ENCODE data around the gene MESP1.

Gene MESP1

DNA sequence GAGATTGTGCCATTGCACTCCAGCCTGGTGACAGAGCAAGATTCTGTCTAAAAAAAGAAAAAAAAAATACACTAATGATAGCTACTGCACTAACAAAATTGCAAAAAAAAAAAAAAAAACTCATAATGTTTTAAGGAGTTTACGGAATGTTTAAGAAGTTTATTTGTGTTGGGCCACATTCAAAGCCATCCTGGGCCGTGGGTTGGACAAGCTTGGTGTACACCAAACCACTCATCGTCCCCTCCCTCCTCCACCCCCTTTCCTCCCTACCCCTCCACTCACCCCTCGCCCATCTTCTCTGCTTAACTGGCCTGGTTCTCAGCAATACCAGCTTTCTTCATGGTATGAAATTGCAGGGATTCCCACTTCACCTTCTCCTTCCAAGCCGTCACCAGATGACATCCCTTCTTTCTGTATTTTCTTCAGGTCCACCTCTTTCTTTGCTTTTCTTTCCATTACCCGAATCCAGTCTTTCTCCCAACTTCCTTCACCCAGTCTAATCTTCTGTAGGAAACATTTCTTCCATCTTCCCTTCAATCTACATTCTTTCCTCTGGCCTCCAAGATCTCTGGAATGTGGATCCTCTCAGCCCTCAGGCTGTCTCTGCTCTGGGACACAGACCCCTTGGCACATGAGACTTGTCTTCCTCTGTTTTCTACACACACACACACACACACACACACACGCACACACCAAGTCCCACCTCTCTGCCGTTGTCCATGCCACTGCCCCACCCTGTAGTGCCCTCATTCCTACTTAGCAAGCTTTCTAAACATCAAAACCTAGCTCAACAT is 3.5 kb upstream of the MESP1 start:
- Histone ChIP-seq H3K4me1 (ENCODE audit: insufficient read depth, low read length) (peaks cover 17% of the 10 kb centered on the region), H3K36me3 (ENCODE audit: insufficient read depth, low read length) (no peaks in the 10 kb centered on the region), H3K4me2 (ENCODE audit: insufficient read depth, low read length) (no peak overlapping the region), H3K9ac (ENCODE audit: low read depth, low read length) (no peak overlapping the region), H3K27me3 (ENCODE audit: insufficient read depth, low read length, poor library complexity) (no peaks in the 10 kb centered on the region), H3K79me2 (ENCODE audit: insufficient read depth, low read length) (no peaks in the 10 kb centered on the region), H3K9me3 (ENCODE audit: insufficient read depth, low read length, severe bottlenecking) (no peaks in the 10 kb centered on the region), H2AFZ (ENCODE audit: low read depth, low read length) (no peak overlapping the region), H3K4me3 (ENCODE audit: low read depth in 1 of 2, low read length in 2 of 2) (no peak overlapping the region), H3K27ac (ENCODE audit: low read length) (no peak overlapping the region), H4K20me1 (ENCODE audit: insufficient read depth, low read length) (no peaks in the 10 kb centered on the region)
- TF ChIP-seq EZH2 (IDR thresholded peaks at IDR 0.05; ENCODE audit: borderline replicate concordance, low read depth, low read length, severe bottlenecking), result no peak
- TF ChIP-seq CTCF (IDR thresholded peaks at IDR 0.05; ENCODE audit: borderline replicate concordance, extremely low read depth, low read length, poor library complexity, severe bottlenecking), result no peak
- no peak for ATAC-seq (ENCODE audit: insufficient read depth, low read depth)
- no peak for DNase-seq

DNA sequence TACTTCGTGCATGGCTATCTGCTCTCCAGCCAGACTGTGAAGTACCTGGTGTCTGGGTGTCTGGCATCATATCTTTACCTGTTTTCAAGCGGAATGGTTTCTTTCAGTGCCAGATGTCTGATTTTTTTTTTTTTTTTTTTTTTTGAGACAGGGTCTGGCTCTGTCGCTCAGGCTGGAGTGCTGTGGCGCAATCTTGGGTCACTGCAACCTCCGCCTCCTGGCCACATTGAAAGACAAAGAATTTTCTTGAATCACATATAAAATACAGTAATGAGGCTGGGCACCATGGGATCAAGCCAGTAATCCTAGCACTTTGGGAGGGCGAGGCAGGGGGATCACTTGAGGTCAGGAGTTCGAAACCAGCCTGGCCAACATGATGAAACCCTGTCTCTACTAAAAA is 2.8 kb upstream of the MESP1 start:
- no peaks in the 10 kb centered on the region for H3K27me3 ChIP-seq (ENCODE audit: insufficient read depth, low read length, poor library complexity)
- no peak overlapping the region for H3K4me3 ChIP-seq (ENCODE audit: low read depth in 1 of 2, low read length in 2 of 2)
- no peaks in the 10 kb centered on the region for H3K9me3 ChIP-seq (ENCODE audit: insufficient read depth, low read length, severe bottlenecking)
- ATAC-seq (ENCODE audit: insufficient read depth, low read depth) (no peak), DNase-seq (no peak)
- H4K20me1 ChIP-seq (ENCODE audit: insufficient read depth, low read length), result no peaks in the 10 kb centered on the region
- H3K79me2 ChIP-seq (ENCODE audit: insufficient read depth, low read length), result no peaks in the 10 kb centered on the region
- peaks cover 17% of the 10 kb centered on the region for H3K4me1 ChIP-seq (ENCODE audit: insufficient read depth, low read length)
- H3K27ac ChIP-seq (ENCODE audit: low read length), result no peak overlapping the region
- TF ChIP-seq EZH2 (IDR thresholded peaks at IDR 0.05; ENCODE audit: borderline replicate concordance, low read depth, low read length, severe bottlenecking), result no peak
- TF ChIP-seq CTCF (IDR thresholded peaks at IDR 0.05; ENCODE audit: borderline replicate concordance, extremely low read depth, low read length, poor library complexity, severe bottlenecking), result no peak
- no peak overlapping the region for H3K9ac ChIP-seq (ENCODE audit: low read depth, low read length)
- no peak overlapping the region for H2AFZ ChIP-seq (ENCODE audit: low read depth, low read length)
- H3K36me3 ChIP-seq (ENCODE audit: insufficient read depth, low read length), result no peaks in the 10 kb centered on the region
- no peak overlapping the region for H3K4me2 ChIP-seq (ENCODE audit: insufficient read depth, low read length)

- H4K20me1 ChIP-seq (ENCODE audit: insufficient read depth, low read length), result no peaks in the 10 kb centered on the region
- H3K9me3 ChIP-seq (ENCODE audit: insufficient read depth, low read length, severe bottlenecking), result no peaks in the 10 kb centered on the region
- no peak overlapping the region for H3K9ac ChIP-seq (ENCODE audit: low read depth, low read length)
- H3K79me2 ChIP-seq (ENCODE audit: insufficient read depth, low read length), result no peaks in the 10 kb centered on the region
- no peak for DNase-seq
- H3K4me2 ChIP-seq (ENCODE audit: insufficient read depth, low read length), result peak overlapping the region; percentile 75; the same call in 1 of the 2 replicates
- no peak for TF ChIP-seq EZH2 (IDR thresholded peaks at IDR 0.05; ENCODE audit: borderline replicate concordance, low read depth, low read length, severe bottlenecking)
- TF ChIP-seq CTCF (IDR thresholded peaks at IDR 0.05; ENCODE audit: borderline replicate concordance, extremely low read depth, low read length, poor library complexity, severe bottlenecking), result no peak
- no peak overlapping the region for H3K27ac ChIP-seq (ENCODE audit: low read length)
- no peaks in the 10 kb centered on the region for H3K36me3 ChIP-seq (ENCODE audit: insufficient read depth, low read length)
- ATAC-seq (ENCODE audit: insufficient read depth, low read depth), result no peak
- no peak overlapping the region for H2AFZ ChIP-seq (ENCODE audit: low read depth, low read length)
- no peak overlapping the region for H3K4me3 ChIP-seq (ENCODE audit: low read depth in 1 of 2, low read length in 2 of 2)
- no peaks in the 10 kb centered on the region for H3K27me3 ChIP-seq (ENCODE audit: insufficient read depth, low read length, poor library complexity)
- peaks cover 17% of the 10 kb centered on the region for H3K4me1 ChIP-seq (ENCODE audit: insufficient read depth, low read length)
These were observed 699 bp upstream of the MESP1 start for GRCh38 chr15:89751748-89752147.
